HG03066 (cell line): Measurements from ENCODE around the gene ZNRF3.
"Not testable (repeated sequence)": the region's sequence is repeated elsewhere in the genome, so short reads cannot be mapped to it uniquely, and the experiment has no call there.

Experiments
- ATAC-seq: cut with Tn5 transposase; IDR thresholded peaks from one replicate; pipeline ENCODE4 v1.9.1; 2021; ENCODE audit warnings: low read depth; ENCODE audit not compliant: unreplicated experiment

Gene ZNRF3

DNA sequence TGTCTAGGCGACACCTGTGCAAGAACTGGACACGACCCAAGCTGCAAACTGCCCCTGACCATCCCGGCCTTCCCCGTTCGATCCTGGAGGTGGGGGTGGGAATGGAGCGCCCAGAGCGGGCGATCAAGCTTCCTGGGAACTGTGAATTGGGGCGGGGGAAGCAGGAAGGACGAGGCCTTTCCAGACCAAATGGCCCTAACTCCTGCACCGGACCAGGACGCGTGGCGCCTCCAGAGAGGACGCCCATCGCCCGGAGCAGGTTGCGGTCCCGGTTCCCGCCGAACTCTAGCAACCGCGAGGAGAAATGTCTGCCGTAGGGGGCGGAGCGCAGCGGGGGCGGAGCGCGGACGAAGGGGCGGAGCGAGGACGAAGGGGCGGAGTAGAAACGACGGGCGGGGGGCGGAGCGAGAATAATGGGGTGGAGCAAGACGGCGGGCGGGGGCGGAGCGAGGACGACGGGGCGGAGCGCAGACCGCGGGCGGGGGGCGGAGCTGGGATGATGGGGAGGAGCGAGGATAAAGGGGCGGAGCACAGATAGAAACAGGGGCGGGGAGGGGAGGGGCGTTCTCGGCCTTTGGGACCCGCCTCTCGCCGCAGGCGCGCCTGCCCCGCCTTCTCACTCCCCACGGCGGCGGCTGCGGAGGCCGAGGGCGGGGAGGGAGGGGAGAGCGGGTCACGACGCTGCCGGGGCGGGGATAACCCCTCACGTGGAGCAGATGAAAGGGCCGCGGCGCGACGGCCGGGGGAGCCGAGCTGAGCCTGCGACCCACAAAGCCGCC lies at the start of gene ZNRF3:
ZNRF3 (plus strand) TSS at position 695 of the 779 bp plus-strand sequence. CDS start 195 bp downstream, outside the sequence.
- ATAC-seq, result no peak

DNA sequence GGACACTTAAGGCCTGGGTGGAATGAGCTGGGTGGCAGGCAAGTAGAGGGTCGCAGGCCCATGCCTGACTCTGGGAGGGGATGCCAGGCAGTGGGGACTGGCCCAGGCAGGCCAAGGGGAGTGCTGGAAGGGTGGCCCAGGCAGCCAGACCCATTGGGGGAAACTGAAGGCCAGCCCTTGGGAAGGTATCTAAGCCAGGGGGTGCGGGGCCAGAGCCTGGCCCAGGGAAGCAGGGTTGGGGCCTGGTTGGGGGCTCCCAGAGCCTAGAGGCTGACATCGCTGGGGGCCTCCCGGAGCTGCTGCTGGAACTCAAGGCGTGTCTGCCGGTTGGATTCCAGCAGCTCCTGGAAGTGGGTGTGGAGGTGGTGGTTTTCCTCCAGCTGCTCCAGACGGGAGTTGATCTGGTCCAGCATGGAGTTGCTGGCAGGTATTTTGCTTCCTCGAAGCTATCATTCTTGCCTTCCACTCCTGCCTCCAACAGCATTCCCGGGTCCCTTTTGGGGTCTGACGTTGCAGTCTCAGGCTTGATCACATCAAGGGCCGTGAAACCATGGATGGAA lies 47.7 kb upstream of the ZNRF3 start:
- ATAC-seq, result no peak

DNA sequence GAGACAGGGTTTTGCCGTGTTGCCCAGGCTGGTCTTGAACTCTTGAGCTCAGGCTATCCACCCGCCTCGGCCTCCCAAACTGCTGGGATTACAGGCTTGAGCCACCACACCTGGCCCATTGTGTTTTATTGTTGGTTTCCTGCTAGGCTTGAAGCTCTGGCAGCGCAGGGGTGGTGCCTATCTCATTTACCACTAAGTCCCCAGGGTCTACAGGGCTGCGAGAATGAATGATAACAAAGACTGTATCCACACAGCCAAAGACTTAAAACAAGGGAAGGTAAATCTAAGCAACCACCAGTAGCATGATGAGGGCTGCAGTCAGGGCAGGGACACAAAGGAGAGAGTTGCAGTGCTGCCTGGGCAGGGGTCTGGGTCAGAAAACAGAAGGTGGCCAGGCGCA lies 45.7 kb upstream of the ZNRF3 start:
- no peak for ATAC-seq

DNA sequence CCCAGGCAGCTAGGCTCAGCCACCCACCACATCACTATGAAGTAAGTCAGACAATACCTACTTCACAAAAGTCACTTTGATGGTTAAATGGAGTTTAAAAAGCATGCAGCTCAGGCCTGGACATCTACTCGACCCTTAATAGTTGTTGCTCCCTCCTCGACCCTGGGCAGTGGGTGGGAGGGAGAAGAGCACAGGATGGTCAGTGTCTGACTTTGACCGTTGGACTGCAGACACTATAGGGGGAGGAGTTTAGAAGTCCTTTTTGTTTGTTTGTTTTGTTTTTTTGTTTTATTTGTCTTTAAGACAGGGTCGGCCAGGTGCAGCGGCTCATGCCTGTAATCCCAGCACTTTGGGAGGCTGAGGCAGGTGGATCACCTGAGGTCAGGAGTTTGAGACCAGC lies 44.4 kb upstream of the ZNRF3 start:
- no peak for ATAC-seq

DNA sequence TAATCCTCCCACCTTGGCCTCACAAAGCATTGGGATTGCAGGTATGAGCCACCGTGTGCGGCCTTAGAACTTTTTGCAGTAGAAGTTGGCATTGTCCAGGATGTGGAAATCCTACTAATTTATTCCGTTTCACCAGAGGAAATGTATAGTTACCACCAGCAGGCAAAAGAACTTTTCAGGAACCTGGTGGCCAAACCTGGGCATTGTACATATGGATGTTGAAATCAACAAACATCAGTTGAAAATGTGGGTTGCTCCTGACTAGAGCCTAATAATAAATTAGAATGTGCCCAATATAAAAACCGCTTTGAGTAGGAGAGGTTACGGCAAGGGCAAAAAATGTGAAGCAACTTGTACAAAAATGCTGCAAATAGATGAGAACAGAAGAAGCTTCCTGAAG lies 42.3 kb upstream of the ZNRF3 start:
- ATAC-seq, result no peak

DNA sequence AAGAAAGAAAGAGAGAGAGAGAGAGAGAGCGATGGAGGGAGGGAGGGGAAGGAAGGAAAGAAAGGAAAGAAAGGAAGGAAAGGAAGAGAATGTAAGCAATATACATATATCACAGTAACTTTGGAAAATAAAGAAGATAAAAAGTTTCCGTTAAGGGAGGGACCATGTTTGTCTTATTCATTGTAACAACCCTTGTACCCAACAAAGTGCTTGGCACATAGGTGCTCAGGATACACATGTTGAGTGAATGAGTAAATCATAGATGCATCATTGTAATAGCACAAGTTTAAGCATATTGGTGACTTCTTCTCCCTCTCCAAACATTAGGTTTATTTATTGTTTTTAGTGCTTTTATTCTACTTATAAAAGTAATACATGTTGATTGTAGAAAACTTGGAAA lies 39.7 kb upstream of the ZNRF3 start:
- no peak for ATAC-seq

DNA sequence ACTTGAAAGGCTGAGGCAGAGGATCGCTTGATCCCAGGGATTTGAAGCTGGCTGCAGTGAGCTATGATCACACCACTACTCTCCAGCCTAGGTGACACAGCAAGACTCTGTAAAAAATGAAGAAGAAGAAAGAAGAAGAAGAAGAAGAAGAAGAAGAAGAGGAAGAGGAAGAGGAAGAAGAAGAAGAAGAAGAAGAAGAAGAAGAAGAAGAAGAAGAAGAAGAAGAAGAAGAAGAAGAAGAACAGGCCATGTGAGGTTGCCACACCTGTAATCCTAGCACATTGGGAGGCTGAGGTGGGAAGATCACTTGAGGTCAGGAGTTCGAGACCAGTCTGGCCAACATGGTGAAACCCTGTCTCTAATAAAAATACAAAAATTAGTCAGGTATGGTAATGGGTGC lies 39.1 kb upstream of the ZNRF3 start:
- ATAC-seq, result not testable (repeated sequence)

DNA sequence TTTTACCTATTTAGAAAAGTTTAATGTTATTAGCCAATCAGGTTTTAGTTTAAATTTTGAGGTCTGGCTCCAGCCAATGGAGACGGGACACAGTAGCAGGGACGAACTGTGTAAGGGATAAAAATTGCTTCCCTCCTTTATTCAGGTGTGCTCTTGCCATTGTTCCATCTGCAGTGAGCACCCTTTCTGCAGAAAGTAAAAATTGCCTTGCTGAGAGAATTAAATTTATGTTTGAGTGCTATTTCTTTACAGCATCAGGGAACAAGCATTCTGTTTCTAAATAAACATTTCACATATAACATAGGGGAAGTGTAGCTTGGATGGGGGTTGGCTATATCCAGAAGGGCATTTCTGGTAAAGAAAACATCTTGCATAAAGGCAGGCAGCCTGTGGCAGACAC lies 36.4 kb upstream of the ZNRF3 start:
- ATAC-seq, result no peak

DNA sequence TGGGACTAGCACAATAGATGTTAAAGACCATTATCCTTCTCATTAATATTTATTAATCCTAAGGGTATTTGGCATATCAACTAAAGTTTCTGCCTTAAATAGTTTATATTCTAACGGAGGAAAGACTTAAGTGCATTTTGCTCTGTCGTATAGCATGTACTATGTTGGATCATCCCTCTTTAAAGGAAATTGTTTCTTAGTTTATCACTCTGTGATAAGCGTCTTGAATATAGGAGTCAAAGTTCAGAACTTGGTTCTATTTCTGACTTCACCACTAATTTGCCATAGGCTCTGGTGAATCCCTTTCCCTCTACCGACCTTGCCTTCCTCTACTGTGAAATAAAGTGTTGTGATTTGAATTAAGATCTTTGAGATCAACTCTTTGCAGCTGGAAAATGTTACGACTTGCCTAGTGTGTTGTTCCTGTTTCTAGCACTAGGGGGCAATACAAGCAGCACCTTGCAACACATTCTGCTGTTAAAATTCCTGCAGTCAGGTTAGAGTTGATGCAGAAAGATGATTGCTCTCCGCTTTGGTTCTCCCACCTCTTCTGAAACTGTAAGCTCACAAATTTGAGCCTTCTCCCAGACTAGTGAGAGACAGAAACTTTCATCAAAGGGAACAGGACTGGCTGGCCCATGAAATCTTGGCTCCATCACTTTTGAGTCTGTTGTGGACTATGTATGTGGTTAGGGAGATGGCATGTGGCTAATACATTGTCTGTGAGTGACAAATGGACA lies 27.8 kb upstream of the ZNRF3 start:
- ATAC-seq, result no peak

DNA sequence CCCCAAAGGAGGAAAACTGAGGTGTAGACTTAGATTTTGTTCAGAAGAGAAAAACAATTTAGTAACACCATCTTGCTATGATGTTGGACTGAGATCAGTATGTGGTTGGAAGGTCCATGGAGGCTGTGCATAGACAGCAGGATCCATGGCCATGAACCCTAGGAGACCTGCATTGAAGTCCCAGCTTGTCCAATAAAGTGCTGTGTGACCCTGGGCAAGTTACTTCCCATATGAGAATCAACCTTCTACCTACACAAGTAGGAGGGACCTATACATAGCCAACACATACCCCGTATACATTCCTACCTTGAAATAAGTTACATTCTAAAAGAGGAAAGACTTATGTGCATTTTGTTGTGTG lies 27.3 kb upstream of the ZNRF3 start:
- no peak for ATAC-seq

DNA sequence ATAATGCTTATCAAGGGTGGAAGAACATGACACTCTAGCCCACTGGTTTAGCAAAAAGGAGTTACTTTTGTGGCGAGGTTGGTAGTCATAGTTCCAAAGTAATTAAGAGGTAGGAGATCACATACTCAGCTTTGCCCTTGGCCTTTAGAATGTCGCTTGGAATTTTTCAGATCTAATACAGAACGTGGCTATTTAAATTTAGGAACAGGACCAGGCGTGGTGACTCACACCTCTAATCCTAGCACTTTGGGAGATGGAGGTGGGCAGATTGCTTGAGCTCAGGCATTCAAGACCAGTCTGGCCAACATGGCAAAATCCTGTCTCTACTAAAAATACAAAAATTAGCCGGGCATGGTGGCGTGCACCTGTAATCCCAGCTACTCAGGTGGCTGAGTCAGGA lies 26.1 kb upstream of the ZNRF3 start:
- no peak for ATAC-seq

DNA sequence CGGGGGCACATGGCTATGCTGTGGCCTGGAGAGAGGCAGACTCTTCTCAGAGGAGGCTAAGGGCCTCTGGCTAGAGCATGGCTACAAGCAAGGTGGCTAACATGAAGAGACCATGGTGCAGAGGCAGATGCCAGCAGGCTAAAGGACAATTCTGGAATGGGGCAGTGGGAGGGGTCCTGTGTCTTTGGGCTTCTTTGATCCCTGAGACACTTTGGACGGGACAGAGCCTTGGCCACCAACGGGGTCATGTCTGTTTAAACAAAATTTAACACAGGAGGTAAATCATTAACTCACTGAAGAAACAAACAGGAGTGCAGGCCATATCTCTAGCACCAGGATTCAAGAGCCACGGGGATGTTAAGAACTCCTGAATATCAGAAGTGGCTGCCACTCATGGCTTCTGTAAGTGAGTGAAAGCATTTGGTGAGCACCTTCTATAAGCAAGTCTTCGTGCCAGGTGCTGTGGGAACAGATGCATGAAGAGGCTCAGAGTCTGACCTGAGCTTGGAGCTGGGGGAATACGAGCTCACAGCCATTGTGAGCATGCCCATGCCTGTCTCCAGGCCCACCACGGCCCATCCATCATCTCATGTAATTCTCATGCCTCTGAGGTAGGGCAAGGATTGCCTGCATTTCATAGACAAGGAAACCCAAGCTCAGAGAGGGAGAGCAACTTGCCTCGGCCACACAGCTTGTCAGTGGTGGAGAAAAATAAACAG lies 18.3 kb upstream of the ZNRF3 start:
- no peak for ATAC-seq

DNA sequence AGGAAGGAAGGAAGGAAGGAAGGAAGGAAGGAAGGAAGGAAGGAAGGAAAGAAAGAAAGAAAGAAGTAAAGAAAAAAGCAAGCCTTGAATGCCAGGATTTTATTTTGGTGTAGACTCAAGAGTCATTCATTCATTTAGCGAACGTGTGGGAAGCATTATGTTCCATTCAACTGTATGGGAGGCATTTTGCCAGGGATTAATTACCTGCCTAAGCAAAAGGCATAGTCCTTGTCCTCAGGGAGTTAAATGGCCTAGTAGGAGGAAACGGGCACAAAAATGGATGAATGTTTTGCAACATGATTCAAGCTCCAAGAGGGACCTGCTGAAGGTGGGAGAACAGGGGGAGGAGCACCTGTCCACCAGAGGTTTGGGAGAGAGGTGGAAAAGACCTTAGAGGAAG lies 16.2 kb upstream of the ZNRF3 start:
- no peak for ATAC-seq

DNA sequence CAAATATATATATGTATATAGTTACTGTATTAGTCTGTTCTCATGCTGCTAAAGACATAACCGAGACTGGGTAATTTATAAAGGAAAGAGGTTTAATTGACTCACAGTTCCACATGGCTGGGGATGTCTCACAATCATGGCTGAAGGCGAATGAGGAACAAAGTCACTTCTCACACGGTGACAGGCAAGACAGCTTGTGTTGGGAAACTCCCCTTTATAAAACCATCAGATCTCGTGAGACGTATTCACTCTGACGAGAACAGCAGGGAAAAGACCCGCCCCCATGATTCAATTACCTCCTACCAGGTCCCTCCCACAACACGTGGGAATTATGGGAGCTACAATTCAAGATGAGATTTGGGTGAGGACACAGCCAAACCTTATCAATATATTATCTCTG lies 15.0 kb upstream of the ZNRF3 start:
- ATAC-seq, result not testable (repeated sequence)

DNA sequence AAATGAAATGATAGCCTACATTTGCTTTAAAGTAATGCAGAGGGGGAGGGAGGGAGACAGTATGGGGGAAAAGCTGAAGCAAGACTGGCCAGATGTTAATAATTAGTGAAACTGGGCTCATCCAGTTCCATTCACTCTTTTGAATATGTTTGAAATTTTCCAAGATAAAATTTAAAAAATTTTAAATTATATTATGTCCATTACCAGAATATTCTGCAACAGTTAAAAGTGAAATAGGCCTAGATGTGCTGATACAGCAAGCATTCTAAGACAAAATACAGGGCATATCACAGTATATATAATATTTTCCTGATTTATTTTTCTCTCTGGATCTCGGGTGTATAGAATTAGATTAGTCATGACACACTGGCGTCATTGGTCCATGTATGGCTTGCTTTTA lies 13.6 kb upstream of the ZNRF3 start:
- no peak for ATAC-seq

DNA sequence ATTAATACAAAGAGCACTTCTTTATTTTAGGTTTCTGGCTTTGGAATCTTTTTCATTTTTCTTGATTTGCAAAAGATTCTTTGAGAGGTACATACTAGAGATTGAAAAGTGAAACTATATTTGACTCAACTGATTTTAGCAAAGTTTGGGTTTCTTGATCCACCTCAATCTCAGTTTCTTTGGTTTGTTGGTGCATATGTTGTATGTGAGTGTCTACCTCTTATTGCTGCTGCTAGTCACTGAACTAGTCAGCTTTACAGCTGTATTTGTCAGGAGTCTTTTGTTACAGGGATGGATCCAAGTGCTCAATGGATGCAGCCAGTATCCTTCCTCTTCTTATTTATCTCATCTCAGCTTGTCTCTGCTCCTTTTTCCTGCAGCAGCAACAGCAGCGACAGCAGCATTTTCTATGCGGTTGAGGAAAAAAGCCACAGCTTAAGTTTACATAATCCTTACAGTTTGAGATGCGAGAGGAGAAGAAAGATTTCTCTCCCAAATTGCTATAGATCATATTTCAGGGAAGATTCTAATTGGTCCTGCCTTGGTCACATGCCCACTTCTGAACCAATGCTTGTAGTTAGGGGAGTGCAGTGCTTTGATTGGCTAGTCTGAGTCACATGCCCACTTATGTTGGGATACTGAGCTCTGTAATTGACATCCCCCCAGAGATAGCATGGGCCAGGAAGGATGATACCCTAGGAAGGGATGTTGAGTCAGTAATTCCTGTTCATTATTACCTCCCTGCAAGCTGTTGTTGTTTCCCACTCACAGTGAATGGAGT lies 10.0 kb upstream of the ZNRF3 start:
- no peak for ATAC-seq

DNA sequence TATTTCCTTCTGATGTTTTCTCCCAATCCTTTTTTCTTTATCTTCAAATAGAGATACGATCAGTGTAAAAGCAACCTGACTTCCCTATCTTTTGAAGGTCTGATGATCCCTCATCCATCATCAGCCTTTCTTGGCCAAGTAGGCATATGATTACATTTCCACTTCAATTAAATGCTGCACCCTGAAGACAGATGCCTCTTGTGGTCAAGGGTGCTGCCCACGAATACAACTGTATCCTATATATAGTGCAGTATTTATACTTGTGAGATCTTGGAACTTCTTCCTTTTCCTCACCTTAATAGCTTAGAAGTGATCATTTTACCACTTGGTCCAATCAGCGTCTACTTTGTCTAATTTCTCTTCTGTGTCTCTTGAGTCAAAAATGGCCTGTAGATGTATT lies 9.3 kb upstream of the ZNRF3 start:
- no peak for ATAC-seq

DNA sequence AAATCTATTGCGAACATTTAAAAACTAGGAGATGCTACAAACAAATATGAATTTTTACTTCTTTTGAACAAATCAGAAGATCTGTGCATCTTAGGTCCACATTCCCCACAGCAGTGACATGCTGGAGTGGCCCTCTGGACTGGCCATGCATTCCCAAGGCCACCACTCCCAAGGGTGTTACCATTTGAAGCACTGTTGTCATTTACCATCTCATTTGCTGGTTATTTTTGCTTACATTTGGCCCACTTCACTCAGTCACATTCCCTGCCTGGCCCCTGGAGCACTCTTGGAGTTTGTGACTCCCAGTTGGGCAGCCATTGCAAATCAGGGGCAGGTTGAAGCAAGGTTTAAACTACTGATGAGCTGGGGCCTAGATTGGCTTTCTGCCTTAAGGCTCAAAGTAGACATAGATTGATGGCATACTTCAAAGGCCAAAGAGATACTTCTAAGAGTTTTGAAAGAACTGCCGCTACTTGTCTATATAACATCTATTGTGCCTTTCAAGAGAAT lies 8.5 kb upstream of the ZNRF3 start:
- no peak for ATAC-seq

DNA sequence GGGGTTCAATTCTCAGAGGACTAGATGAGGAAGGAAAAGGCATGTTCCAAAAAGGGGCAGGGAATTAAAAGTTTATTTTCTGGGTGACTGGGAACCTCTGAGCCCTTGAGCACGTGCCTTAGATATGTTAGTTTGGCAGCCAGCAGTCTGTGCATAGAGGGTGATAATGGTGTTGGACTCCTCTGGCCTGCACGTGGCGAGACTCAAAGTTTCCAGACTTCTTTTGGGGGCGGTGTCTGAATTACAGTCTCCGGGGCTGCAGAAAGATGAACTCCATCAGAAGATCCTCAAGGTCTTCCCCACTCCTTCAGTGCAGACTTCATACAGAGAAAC lies 861 bp upstream of the ZNRF3 start:
- no peak for ATAC-seq

DNA sequence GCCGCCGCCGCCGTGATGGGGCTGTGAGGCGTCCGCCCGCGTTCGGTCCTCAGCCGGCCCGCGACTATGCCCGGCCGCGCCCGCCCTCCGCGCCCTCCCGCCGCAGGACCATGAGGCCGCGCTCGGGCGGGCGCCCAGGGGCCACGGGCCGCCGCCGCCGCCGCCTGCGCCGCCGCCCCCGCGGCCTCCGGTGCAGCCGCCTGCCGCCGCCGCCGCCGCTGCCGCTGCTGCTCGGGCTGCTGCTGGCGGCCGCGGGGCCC lies 215 bp downstream of the ZNRF3 start:
- no peak for ATAC-seq
